ENCODE measurements around the gene SH3BP5.

The SH3BP5 gene

GRCh38 chr3:15276028-15276724 is 56.2 kb downstream of the SH3BP5 start:
- Histone ChIP-seq H3K27me3 (replicated peaks; ENCODE audit: control insufficient read depth, insufficient read depth, low read length) (no peaks in the 10 kb centered on the region), H3K36me3 (ENCODE audit: control insufficient read depth, insufficient read depth, low read length) (no peaks in the 10 kb centered on the region), H3K4me3 (replicated peaks; ENCODE audit: low read depth, low read length) (no peak overlapping the region)
- no peak for TF ChIP-seq CTCF (IDR thresholded peaks at IDR 0.05; ENCODE audit: insufficient read depth, low read length, poor library complexity, severe bottlenecking)
- no peak for DNase-seq (ENCODE audit: extremely low read depth, insufficient read length)

- no peaks in the 10 kb centered on the region for H3K27me3 ChIP-seq (replicated peaks; ENCODE audit: control insufficient read depth, insufficient read depth, low read length)
- no peak for DNase-seq (ENCODE audit: extremely low read depth, insufficient read length)
- no peak overlapping the region for H3K4me3 ChIP-seq (replicated peaks; ENCODE audit: low read depth, low read length)
- TF ChIP-seq CTCF (IDR thresholded peaks at IDR 0.05; ENCODE audit: insufficient read depth, low read length, poor library complexity, severe bottlenecking), result no peak
- peaks cover 4% of the 10 kb centered on the region for H3K36me3 ChIP-seq (ENCODE audit: control insufficient read depth, insufficient read depth, low read length)
Measured at GRCh38 chr3:15273227-15273626, 59.2 kb downstream of the SH3BP5 start.

- TF ChIP-seq CTCF (IDR thresholded peaks at IDR 0.05; ENCODE audit: insufficient read depth, low read length, poor library complexity, severe bottlenecking), result no peak
- no peaks in the 10 kb centered on the region for H3K27me3 ChIP-seq (replicated peaks; ENCODE audit: control insufficient read depth, insufficient read depth, low read length)
- H3K4me3 ChIP-seq (replicated peaks; ENCODE audit: low read depth, low read length), result no peak overlapping the region
- H3K36me3 ChIP-seq (ENCODE audit: control insufficient read depth, insufficient read depth, low read length), result peaks cover 4% of the 10 kb centered on the region
- no peak for DNase-seq (ENCODE audit: extremely low read depth, insufficient read length)
Measured at GRCh38 chr3:15272426-15273196, 59.8 kb downstream of the SH3BP5 start.

GRCh38 chr3:15271785-15272381 is 60.5 kb downstream of the SH3BP5 start:
- H3K36me3 ChIP-seq (ENCODE audit: control insufficient read depth, insufficient read depth, low read length), result peaks cover 10% of the 10 kb centered on the region
- no peaks in the 10 kb centered on the region for H3K27me3 ChIP-seq (replicated peaks; ENCODE audit: control insufficient read depth, insufficient read depth, low read length)
- no peak for TF ChIP-seq CTCF (IDR thresholded peaks at IDR 0.05; ENCODE audit: insufficient read depth, low read length, poor library complexity, severe bottlenecking)
- H3K4me3 ChIP-seq (replicated peaks; ENCODE audit: low read depth, low read length), result no peak overlapping the region
- peak; percentile 88 for DNase-seq (ENCODE audit: extremely low read depth, insufficient read length)

GRCh38 chr3:15271030-15271429 is 61.4 kb downstream of the SH3BP5 start:
- no peak for DNase-seq (ENCODE audit: extremely low read depth, insufficient read length)
- Histone ChIP-seq H3K36me3 (ENCODE audit: control insufficient read depth, insufficient read depth, low read length) (peaks cover 10% of the 10 kb centered on the region), H3K4me3 (replicated peaks; ENCODE audit: low read depth, low read length) (no peak overlapping the region), H3K27me3 (replicated peaks; ENCODE audit: control insufficient read depth, insufficient read depth, low read length) (no peaks in the 10 kb centered on the region)
- no peak for TF ChIP-seq CTCF (IDR thresholded peaks at IDR 0.05; ENCODE audit: insufficient read depth, low read length, poor library complexity, severe bottlenecking)

All from GM06990 (cell line).